NCI-H2107 (cell line): Measurements from ENCODE around the gene UNKL.
A peak's percentile ranks its signal among the peaks of the same experiment; 100 is the strongest.

ENCODE experiments used
- DNase-seq: peaks from one replicate; lab custom pipeline; 2025; lab: John Stamatoyannopoulos, UW

The UNKL gene

GRCh38 chr16:1351582-1352362 is 62.7 kb downstream of the UNKL start, which contains the start of the genes GNPTG and TSR3:
TSS of gene GNPTG (plus strand) at chr16:1351931. CDS start at chr16:1351966, 35 bp downstream.
TSS of gene TSR3 (minus strand) at chr16:1351878. CDS start at chr16:1351804, 74 bp downstream.
- DNase-seq = peak; percentile 71

DNA sequence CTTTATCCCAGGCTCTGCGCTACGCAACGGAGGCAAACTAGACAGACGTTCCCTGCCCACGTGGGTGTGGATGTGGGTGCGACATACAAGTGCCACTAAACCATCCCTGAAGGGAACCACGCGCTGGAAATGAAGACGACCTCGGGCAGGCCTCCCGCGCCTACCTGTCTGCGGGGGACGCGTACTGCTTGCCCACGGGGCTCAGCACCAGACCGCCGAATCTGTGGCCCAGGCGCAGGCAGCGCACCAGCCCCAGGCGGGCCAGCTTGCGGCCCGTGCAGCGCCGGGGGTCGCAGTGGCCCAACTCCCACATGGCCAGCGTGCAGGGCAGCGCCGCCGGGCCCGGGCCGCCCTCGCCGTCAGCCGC is 63.3 kb downstream of the UNKL start:
- no peak for DNase-seq

- DNase-seq = no peak
These were observed 63.8 kb downstream of the UNKL start for GRCh38 chr16:1350691-1351090.

DNA sequence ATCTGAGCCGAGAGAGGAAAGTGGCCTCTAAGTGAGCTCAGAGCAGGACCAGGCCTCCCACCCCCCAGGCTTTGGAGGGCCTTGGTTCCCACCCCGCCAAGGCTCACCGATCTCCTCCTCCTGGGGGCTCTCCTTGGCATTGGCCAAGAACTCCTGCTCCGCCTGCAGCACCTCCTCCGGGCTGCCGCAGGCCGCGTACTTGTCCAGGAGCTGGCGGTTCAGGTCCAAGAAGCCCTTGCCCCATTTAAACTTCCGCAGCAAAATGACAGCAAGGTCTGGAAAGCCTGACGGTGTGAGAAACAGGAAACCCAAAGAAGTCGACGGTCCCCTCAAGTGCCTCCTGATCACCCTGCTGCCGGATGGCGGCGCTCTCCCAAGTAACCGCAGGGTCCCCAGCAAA is 64.6 kb downstream of the UNKL start:
- no peak for DNase-seq

DNA sequence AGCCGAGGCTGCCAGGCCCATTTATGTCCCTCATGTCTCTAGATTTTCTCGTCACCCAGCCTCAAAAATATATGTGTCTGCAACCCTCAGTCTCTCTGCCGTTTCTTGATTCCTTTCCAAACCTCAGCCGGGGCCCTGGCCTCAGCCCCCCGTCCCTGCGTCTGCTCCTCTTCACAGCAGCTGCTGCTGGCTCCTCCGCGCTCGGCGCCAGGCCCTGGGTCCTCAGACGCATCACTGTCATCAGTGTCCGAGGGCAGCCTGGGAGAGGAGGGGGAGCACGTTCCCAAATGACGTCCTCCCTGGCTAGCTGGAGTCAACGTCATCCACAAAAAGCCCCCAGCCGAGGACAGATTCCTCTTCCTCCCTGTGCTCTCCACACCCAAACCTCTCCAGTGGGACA is 65.2 kb downstream of the UNKL start:
- no peak for DNase-seq

GRCh38 chr16:1348926-1349325 is 65.6 kb downstream of the UNKL start:
- DNase-seq = no peak

DNA sequence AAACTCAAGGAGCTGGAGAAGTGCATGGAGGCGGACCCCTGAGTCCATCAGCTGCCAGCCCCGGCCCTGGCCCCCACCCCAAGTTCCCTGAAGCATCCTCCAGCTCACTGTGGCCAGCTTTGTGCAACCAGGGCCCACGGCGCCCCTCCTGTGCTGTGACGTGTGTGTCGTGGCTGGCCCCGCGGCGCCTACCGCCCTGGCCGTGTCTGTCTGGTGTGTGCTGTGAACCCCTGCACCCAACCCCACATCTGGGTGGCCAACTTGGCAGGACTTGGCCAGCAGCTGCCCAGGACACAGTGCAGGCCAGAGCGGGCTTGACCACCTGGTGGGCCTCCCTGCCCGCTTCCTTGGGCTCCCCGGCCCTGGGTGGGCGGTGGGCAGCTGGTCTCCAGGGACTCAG is 66.1 kb downstream of the UNKL start:
- DNase-seq = no peak

DNA sequence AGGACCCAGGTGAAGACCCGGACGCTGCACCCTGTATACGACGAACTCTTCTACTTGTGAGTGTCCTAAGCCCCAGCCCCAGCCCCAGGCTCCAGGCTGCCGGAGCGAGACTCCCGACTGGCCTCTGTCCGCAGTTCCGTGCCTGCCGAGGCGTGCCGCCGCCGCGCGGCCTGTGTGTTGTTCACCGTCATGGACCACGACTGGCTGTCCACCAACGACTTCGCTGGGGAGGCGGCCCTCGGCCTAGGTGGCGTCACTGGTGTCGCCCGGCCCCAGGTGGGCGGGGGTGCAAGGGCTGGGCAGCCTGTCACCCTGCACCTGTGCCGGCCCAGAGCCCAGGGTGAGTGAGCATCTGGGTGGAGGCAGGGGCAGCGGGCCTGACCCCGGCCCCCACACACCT is 66.5 kb downstream of the UNKL start:
- DNase-seq = no peak

DNA sequence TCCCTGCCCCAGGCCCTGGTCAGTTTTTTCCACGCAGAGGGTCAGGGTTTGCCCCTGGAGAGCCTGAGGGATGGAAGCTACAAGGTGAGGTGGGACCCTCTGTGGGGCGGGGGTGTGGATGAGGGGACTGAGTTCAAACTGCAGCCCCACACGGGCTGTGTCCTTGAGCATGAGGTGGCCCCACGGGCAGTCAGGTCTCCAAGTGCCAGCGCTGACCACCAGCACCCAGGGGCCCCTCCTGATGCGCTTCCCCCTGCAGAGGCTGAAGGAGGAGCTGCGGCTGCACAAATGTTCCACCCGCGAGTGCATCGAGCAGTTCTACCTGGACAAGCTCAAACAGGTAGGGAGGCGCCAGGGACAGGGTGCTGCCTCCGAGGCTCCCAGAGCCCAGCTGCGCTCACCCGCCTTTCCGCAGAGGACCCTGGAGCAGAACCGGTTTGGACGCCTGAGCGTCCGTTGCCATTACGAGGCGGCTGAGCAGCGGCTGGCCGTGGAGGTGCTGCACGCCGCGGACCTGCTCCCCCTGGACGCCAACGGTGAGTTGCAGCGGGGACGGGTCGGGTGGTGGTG is 67.1 kb downstream of the UNKL start:
- no peak for DNase-seq

- no peak for DNase-seq
These were observed 67.8 kb downstream of the UNKL start for GRCh38 chr16:1346422-1347285.

DNA sequence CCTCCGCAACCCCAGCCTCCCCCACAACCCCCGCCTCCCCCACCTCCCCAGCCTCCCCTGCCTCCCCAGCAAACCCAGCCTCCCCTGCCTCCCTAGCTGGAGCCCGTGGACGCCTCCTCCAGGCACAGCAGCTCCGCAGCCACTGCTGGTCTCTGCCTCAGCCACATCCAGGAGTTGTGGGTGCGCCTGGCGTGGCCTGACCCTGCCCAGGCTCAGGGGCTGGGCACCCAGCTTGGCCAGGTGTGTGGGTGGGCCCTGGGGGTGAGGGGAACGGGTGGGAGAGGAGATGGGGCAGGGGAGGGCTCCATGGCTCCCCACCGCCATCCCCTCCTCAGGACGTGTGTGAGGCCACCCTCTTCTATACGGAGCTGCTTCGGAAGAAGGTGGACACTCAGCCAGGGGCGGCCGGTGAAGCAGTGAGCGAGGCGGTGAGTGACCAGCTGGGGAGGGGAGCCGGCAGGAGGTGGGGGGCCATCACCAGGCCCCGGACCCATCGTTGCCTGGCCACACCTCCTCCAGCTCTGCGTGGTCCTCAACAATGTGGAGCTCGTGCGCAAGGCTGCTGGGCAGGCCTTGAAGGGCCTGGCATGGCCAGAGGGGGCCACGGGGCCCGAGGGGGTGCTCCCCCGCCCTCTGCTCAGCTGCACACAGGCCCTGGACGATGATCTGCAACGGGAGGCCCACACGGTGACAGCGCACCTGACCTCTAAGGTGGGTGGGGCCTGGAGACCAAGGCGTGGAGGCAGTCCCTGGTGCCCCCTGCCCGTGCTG is 68.7 kb downstream of the UNKL start:
- no peak for DNase-seq

- DNase-seq = no peak
These were observed 69.4 kb downstream of the UNKL start for GRCh38 chr16:1345087-1345486.

DNA sequence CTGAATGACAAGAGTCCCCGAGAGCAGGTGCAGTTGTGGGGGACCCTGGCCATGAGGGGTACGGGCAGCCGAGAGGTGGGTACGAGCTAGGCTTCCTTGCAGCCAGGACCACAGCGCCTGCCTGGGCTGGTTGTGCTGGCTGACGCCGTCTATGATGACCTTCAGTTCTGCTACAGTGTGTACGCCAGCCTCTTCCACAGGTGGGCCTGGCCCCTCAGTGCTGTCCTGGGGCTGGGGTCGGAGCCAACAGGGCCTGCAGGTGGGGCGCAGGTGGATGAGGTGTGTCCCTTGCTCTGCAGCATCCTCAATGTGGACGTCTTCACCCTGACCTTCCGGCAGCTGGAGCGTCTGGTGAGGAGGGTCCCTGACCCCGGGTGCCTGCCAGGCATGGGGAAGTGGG is 70.0 kb downstream of the UNKL start:
- no peak for DNase-seq

- DNase-seq = no peak
These were observed 70.9 kb downstream of the UNKL start for GRCh38 chr16:1343428-1344242.

- peak; percentile 92 for DNase-seq
These were observed 71.7 kb downstream of the UNKL start for GRCh38 chr16:1342526-1343427.

GRCh38 chr16:1341495-1342420 is 72.7 kb downstream of the UNKL start:
- no peak for DNase-seq

GRCh38 chr16:1340730-1341494 is 73.6 kb downstream of the UNKL start:
- DNase-seq = no peak
